Loucy (cell line): ENCODE results near the gene KCNIP3.
"Not testable (repeated sequence)": the region's sequence is repeated elsewhere in the genome, so short reads cannot be mapped to it uniquely, and the experiment has no call there.

Experiments
- CTCF ChIP-seq: fragments of 200-600 bp; sonication (generic); conservative IDR thresholded peaks from 2 replicates; pipeline ENCODE4 v1.5.1; 2014; ENCODE audit warnings: mild to moderate bottlenecking, antibody characterized with exemption, low read length
- EZH2phosphoT487 ChIP-seq: fragments of 200-600 bp; IDR thresholded peaks from 2 replicates; pipeline ENCODE4 v1.6.1; 2018; ENCODE audit warnings: antibody characterized with exemption, mild to moderate bottlenecking, moderate library complexity, borderline replicate concordance

- not testable (repeated sequence) for TF ChIP-seq CTCF, EZH2phosphoT487
These were observed 81.1 kb downstream of the KCNIP3 start for GRCh38 chr2:95378281-95378680.
